ENCODE measurements around the gene C16orf90.
A peak's percentile ranks its signal among the peaks of the same experiment; 100 is the strongest.
"Not testable (repeated sequence)": the region's sequence is repeated elsewhere in the genome, so short reads cannot be mapped to it uniquely, and the experiment has no call there.

The C16orf90 gene

GRCh38 chr16:3480901-3481695 is 14.2 kb downstream of the C16orf90 start:
- Mint-ChIP-seq H3K4me1 (no peaks in the 10 kb centered on the region), H3K9me3 (no peaks in the 10 kb centered on the region), H3K4me3 (no peak overlapping the region), H3K27me3 (ENCODE audit: low read depth) (no peaks in the 10 kb centered on the region), H3K36me3 (ENCODE audit: low read depth) (peaks cover 51% of the 10 kb centered on the region), H3K27ac (no peak overlapping the region)
- no peak for TF ChIP-seq CTCF (IDR thresholded peaks at IDR 0.05; ENCODE audit: unreplicated experiment in 3 of 3)

GRCh38 chr16:3479654-3480216 is 15.6 kb downstream of the C16orf90 start:
- H3K9me3 Mint-ChIP-seq: no peaks in the 10 kb centered on the region
- H3K4me3 Mint-ChIP-seq: no peak overlapping the region
- H3K4me1 Mint-ChIP-seq: no peaks in the 10 kb centered on the region
- H3K27ac Mint-ChIP-seq: no peak overlapping the region
- H3K36me3 Mint-ChIP-seq (ENCODE audit: low read depth): peaks cover 51% of the 10 kb centered on the region
- no peak for TF ChIP-seq CTCF (IDR thresholded peaks at IDR 0.05; ENCODE audit: unreplicated experiment in 3 of 3)
- no peaks in the 10 kb centered on the region for H3K27me3 Mint-ChIP-seq (ENCODE audit: low read depth)

- H3K4me1 Mint-ChIP-seq: no peaks in the 10 kb centered on the region
- H3K9me3 Mint-ChIP-seq: no peaks in the 10 kb centered on the region
- no peaks in the 10 kb centered on the region for H3K27me3 Mint-ChIP-seq (ENCODE audit: low read depth)
- H3K36me3 Mint-ChIP-seq (ENCODE audit: low read depth): peaks cover 43% of the 10 kb centered on the region
- H3K4me3 Mint-ChIP-seq: no peak overlapping the region
- H3K27ac Mint-ChIP-seq: peak overlapping the region in 2 of 3 experiments; percentile 70 to 76
- TF ChIP-seq CTCF (IDR thresholded peaks at IDR 0.05; ENCODE audit: unreplicated experiment in 3 of 3): no peak
These were observed 16.9 kb downstream of the C16orf90 start for GRCh38 chr16:3478242-3478925.

- Mint-ChIP-seq H3K27me3 (ENCODE audit: low read depth) (no peaks in the 10 kb centered on the region), H3K4me1 (no peaks in the 10 kb centered on the region), H3K27ac (no peak overlapping the region), H3K36me3 (ENCODE audit: low read depth) (peaks cover 33% of the 10 kb centered on the region), H3K4me3 (no peak overlapping the region), H3K9me3 (no peaks in the 10 kb centered on the region)
- TF ChIP-seq CTCF (IDR thresholded peaks at IDR 0.05; ENCODE audit: unreplicated experiment in 3 of 3): no peak
These were observed 18.9 kb downstream of the C16orf90 start for GRCh38 chr16:3476409-3476808.

- no peak overlapping the region for H3K4me3 Mint-ChIP-seq
These were observed 19.5 kb downstream of the C16orf90 start for GRCh38 chr16:3475604-3476375.

GRCh38 chr16:3474870-3475269 is 20.4 kb downstream of the C16orf90 start:
- H3K9me3 Mint-ChIP-seq; H3K4me1 Mint-ChIP-seq; H3K27me3 Mint-ChIP-seq (ENCODE audit: low read depth); H3K4me3 Mint-ChIP-seq; H3K27ac Mint-ChIP-seq: not testable (repeated sequence)
- peaks cover 24% of the 10 kb centered on the region for H3K36me3 Mint-ChIP-seq (ENCODE audit: low read depth)

More at GRCh38 chr16:3475604-3476375, 19.5 kb downstream of the C16orf90 start:
- no peak overlapping the region for H3K27ac Mint-ChIP-seq
- peaks cover 27% of the 10 kb centered on the region for H3K36me3 Mint-ChIP-seq (ENCODE audit: low read depth)
- no peaks in the 10 kb centered on the region for H3K9me3 Mint-ChIP-seq
- no peaks in the 10 kb centered on the region for H3K27me3 Mint-ChIP-seq (ENCODE audit: low read depth)
- no peaks in the 10 kb centered on the region for H3K4me1 Mint-ChIP-seq
- TF ChIP-seq CTCF (IDR thresholded peaks at IDR 0.05; ENCODE audit: unreplicated experiment in 3 of 3): no peak
